HCT116 (cell line): ENCODE measurements around the gene RNF166.

Experiments used
- EZH2phosphoT487 ChIP-seq: fragments of 200-600 bp; IDR thresholded peaks from 2 replicates; pipeline ENCODE4 v1.6.1; 2018; ENCODE audit warnings: antibody characterized with exemption, borderline replicate concordance
- POLR2A ChIP-seq: IDR thresholded peaks from 2 replicates; pipeline ENCODE4 v1.7.0; 2011; ENCODE audit warnings: borderline replicate concordance; ENCODE audit not compliant: insufficient read depth, insufficient read length; ENCODE audit errors: extremely low read depth

GRCh38 chr16:88742896-88743605, 36.8 kb upstream of the RNF166 start:
- TF ChIP-seq EZH2phosphoT487 (no peak), POLR2A (no peak)
